Renal cortical epithelial cell (primary cell): Measurements from ENCODE around the gene AOPEP. TPM values are rescaled to one million over a fixed set of nuclear protein-coding genes. Genes with fewer than 3 reads are reported as not detected.
A peak's percentile ranks its signal among the peaks of the same experiment; 100 is the strongest.

ENCODE experiments used
- DNase-seq: peaks from one replicate; pipeline ENCODE4 v3.0.0-alpha.2; 2011; ENCODE audit warnings: low read depth
- total RNA-seq: library from RNA; depleted of rRNA; stranded (reverse); fragments of >200 nt; gene quantifications from 2 replicates; pipeline ENCODE4 v1.2.3, GENCODE V29; 2014

Gene AOPEP
- total RNA-seq, 1 donor from 2014 or later: 133 TPM

DNA sequence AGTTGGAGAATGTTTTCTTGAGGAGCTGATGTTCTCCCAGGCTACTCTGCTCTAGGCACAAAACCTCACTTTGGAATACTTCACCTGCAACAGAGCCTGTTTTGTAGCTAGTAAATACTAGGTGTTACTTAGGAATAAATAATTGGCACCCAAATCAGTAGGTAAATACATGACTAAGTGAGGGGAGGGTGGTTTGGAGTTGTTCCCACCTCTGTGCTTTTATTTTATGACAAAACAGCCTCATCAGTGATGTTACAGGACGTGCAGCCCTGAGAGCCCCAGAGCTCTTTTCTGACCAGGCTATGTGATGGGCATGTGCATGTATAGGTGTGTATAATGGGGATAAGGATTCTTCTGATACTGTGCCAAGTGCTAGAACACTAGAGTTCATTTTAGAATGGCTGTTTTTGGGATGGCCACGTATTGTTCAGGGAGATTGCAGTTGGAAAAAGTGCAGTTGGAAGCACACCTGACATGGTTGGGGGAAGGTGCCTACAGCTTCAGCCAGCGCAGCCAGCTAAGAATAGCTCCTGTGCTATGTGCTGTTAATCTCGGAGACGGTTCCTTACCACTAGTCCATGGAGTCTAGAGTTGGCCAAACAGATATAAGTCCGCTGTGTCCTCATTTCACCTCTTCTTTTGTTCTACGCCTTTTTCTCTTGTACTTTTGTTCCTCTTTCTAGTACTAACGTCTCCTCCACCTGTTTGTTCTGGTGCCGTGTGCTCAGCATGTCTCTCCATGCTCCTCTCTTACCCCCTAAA is 306.3 kb downstream of the AOPEP start:
- DNase-seq: no peak

- no peak for DNase-seq
Observed at GRCh38 chr9:95035846-95036245, 309.3 kb downstream of the AOPEP start.

- no peak for DNase-seq
Observed at GRCh38 chr9:95036676-95037075, 310.2 kb downstream of the AOPEP start.

- DNase-seq: peak; percentile 66
Observed at GRCh38 chr9:95037789-95038521, 311.5 kb downstream of the AOPEP start.

DNA sequence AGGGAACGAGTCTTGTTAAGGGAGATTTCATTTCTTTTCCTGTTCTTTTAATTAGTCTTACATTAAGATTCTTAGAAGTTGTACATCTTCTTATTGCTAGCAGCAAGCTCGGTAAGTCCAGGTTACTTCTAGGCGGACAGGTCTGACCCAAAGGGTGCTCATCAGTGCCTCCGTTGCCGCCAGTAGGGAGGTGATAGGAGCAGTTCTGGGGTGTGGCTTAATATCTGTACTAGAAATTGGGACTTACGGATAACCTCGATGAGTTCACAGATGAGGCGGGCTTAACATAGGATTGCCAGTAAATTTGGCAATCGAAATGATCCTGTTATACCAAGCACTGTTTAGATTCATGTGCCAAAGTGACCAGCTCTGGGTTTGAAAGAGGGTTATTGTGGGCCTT is 312.2 kb downstream of the AOPEP start:
- no peak for DNase-seq

DNA sequence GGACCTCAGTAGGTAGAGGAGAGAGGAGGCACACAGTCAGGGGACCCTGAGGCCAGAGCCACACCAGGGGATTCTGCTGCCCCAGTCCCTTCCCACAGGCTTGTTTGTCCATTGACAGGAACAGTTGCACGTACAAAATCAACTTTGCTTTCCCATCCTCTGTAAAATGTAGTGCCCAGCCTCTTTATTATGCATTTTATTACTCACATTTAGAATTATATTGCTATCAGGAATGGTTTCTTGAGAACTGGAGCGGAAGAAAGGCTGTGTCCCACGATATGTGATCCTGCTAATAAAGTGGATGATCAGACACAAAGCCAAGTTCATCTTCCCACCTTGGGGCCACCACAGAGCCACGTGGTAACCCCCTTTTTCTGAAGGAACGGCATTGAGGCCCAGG is 313.6 kb downstream of the AOPEP start:
- DNase-seq: no peak

DNA sequence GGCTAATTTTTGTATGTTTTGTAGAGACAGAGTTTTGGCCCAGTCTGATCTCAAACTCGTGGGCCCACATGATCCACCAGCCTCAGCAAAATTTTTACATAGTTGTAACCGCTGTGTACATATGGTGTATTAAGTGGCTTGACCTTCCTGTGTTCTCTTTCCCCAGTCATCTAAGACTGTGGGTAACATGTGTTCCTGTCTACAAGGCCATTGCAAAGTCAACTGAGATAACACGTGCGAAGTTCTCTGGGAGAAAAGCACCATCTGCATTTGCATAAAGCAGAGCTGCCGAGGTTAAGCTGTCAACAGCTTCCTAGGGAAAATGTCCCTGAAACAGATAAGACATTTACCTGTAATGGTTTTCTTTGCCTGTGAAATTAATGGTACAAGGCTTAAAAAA is 317.3 kb downstream of the AOPEP start:
- no peak for DNase-seq

DNA sequence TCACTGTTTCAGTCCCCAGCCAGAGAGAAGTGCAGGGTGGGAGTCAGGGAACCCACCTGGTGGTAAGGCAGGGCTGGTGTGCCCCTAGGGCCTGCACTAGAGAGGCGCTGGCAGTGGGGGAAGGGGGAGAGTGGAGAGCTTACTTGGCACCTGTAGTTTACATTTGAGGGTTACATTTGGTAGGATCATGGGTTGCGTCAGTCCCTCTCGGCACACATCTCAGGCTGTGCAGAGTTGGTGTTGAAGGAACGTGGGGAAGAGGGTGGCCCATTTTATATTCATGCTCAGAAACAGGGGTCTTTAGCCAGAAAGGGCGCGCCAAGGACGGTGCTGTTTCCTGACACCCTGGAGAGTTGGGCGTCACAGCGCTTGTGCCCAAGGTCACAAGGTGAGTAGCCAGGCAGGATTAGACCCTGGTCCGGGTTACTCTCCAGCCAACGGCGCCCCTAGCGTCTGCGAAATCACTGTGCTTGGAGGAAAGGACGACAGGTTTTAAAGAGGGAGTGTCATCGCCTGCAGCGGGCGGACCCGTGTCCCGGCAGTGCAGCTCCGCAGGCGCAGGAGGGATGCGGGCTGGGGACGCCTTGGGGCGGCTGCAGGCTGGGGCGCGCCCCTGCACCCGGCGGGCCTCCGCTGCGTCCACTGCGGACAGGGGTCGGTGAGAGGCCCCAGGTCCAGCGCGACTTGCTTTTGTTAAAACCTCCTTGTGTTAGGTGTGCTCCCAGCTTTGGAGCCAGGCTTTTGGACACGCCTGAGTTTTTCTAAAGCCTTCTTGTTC is 318.4 kb downstream of the AOPEP start:
- DNase-seq: peak; percentile 43

DNA sequence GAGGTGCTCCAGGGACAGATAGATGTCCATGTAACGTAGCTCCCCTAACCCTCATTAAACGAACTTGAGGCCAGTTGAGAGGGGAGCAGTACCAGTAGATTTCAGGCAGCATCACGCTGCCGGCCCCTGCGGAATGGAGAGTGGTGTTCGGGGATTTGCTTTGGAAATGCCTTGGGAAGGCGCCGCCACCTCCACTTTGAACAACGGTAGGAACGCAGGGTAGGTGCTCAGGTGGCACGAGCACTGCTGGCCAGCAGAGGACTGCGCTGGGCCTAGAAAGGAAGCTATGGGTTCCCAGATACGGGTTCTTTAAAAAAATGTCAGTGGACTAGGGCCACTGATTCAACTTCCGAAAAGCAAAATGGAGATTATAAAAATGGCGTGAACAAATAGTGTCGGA is 319.3 kb downstream of the AOPEP start:
- DNase-seq: no peak

DNA sequence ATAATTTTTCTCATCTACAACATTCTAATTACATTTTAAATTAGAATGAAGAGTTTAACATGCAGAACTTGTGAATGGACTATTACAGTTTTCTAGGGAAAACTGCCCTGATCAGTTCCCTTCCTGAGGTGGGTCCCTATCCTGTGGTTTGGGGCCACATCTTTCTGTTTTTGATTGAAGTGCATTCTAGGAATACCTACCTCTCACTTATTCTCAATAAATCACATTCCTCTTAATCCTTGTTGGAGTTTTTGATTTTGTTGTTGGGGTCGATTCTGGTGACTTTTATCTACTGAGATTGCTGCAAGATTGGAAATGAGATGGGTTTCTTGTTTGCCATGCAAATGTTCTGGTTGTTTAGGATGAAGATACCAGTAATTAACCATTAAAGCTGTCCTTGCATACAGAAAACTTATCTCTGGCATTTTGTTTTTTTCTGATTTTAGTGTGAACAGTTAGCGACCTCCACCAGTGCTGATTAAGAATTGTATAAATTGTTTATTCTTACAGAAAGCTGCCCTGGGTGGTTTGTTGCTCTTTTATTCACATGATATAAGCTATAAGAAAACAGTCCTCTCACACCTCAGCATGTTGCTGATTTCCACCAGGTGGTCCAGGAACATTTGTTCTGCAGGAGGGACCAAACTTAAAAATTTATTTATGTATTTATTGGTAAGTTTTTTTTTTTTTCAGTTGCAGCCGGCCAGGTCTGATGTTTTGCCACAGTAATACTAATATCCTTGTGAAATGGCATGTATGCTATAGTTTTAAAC is 321.1 kb downstream of the AOPEP start:
- DNase-seq: no peak

GRCh38 chr9:95048225-95049087 is 322.0 kb downstream of the AOPEP start:
- DNase-seq: peak; percentile 69

GRCh38 chr9:95049761-95050160 is 323.3 kb downstream of the AOPEP start:
- DNase-seq: no peak

DNA sequence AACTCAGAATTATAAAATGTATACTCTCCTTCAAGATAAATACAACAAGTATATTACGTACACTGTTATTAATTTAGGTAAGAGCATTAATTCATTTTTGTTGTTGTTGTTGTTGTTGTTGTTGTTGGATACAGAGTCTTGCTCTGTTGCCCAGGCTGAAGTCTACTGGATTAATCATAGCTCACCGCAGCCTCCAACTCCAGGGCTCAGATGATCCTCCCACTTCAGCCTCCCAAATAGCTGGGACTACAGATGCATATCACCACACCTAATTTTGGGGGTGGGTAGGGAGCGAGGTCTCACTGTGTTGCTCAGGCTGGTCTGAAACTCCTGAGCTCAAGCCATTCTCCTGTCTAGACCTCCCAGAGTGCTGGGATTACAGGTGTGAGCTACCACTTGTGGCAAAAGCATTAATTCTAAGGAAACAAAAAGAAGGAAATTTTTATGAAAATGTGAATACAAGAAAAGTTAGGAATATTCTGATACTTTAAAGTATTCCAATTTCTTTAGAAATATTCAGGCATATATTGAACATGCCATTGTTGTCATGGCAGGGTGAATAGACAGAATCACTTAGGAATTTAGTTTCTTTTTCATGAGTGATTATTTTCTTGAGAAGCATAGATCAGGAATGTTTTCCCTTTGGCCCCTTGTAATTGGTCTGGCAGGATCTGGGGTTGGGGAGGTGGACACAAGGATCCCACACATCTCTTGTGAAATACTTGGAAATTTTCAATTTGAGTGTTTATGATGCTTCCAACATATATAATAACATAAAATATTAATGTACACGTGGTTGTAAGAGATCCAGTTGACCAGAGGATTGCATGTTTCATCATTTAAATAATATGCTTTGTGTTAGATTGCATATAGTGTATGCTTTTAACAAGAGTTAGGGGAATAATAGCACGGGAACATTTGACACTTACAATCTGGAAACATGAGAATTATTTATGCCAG is 327.4 kb downstream of the AOPEP start:
- no peak for DNase-seq

GRCh38 chr9:95055334-95055850 is 328.9 kb downstream of the AOPEP start:
- DNase-seq: no peak

GRCh38 chr9:95055851-95056551 is 329.5 kb downstream of the AOPEP start:
- DNase-seq: peak; percentile 41

- DNase-seq: no peak
Observed at GRCh38 chr9:95057101-95057500, 330.6 kb downstream of the AOPEP start.

GRCh38 chr9:95058121-95058785 is 331.8 kb downstream of the AOPEP start:
- DNase-seq: no peak

- no peak for DNase-seq
Observed at GRCh38 chr9:95058795-95059386, 332.4 kb downstream of the AOPEP start.
